MM.1S (cell line): ENCODE data around the gene PITRM1.

Experiments
- DNase-seq: peaks from one replicate; pipeline ENCODE4 v3.0.0-alpha.2; 2015
- H2AFZ ChIP-seq: fragments of 300-600 bp; sonication (generic); 2 replicates; pipeline ENCODE4 v1.6.0; 2016; ENCODE audit warnings: antibody characterized with exemption, low read length
- H3F3A ChIP-seq: fragments of 300-600 bp; sonication (generic); 2 replicates; pipeline ENCODE4 v1.6.1; 2016; ENCODE audit warnings: mild to moderate bottlenecking, antibody characterized with exemption, low read length, moderate library complexity, mixed read lengths; ENCODE audit not compliant: insufficient read depth
- H3K27ac ChIP-seq: fragments of 300-600 bp; sonication (generic); 2 replicates; pipeline ENCODE4 v1.5.1; 2016; ENCODE audit warnings: mild to moderate bottlenecking, low read length
- H3K27me3 ChIP-seq: fragments of 300-600 bp; sonication (generic); replicated peaks from 2 replicates; pipeline ENCODE4 v1.6.0; 2016; ENCODE audit warnings: low read length; ENCODE audit not compliant: insufficient read depth
- H3K36me3 ChIP-seq: fragments of 300-600 bp; sonication (generic); replicated peaks from 2 replicates; pipeline ENCODE4 v1.6.1; 2016; ENCODE audit warnings: mild to moderate bottlenecking, low read length, mixed read lengths; ENCODE audit not compliant: insufficient read depth
- H3K4me1 ChIP-seq: fragments of 300-600 bp; sonication (generic); 2 replicates; pipeline ENCODE4 v1.6.1; 2016; ENCODE audit warnings: low read length, mixed read lengths
- H3K4me2 ChIP-seq: fragments of 300-600 bp; sonication (generic); 2 replicates; pipeline ENCODE4 v1.6.0; 2016; ENCODE audit warnings: low read depth, low read length
- H3K4me3 ChIP-seq: fragments of 300-600 bp; sonication (generic); 2 replicates; pipeline ENCODE4 v1.5.1; 2016; ENCODE audit warnings: low read length, mixed read lengths
- H3K79me2 ChIP-seq: fragments of 300-600 bp; sonication (generic); 2 replicates; pipeline ENCODE4 v1.6.1; 2016; ENCODE audit warnings: mixed run types, low read length, mixed read lengths
- H3K9ac ChIP-seq: fragments of 300-600 bp; sonication (generic); 2 replicates; pipeline ENCODE4 v1.6.1; 2016; ENCODE audit warnings: low read length, mixed read lengths
- H3K9me2 ChIP-seq: fragments of 300-600 bp; sonication (generic); replicated peaks from 2 replicates; pipeline ENCODE4 v1.6.1; 2016; ENCODE audit warnings: mild to moderate bottlenecking, low read length, mixed read lengths; ENCODE audit not compliant: insufficient read depth
- H3K9me3 ChIP-seq: fragments of 300-600 bp; sonication (generic); replicated peaks from 2 replicates; pipeline ENCODE4 v1.6.1; 2016; ENCODE audit warnings: mild to moderate bottlenecking, low read length, mixed read lengths; ENCODE audit not compliant: insufficient read depth
- H4K20me1 ChIP-seq: fragments of 300-600 bp; sonication (generic); 2 replicates; pipeline ENCODE4 v1.6.1; 2016; ENCODE audit warnings: mild to moderate bottlenecking, low read length, moderate library complexity, mixed read lengths; ENCODE audit not compliant: insufficient read depth
- CTCF ChIP-seq: fragments of 300-600 bp; sonication (generic); IDR thresholded peaks from 2 replicates; pipeline ENCODE4 v1.5.1; 2016; ENCODE audit warnings: antibody characterized with exemption, low read length, mixed read lengths
- EZH2 ChIP-seq: fragments of 300-600 bp; sonication (generic); optimal IDR thresholded peaks from 2 replicates; pipeline ENCODE3; 2017; ENCODE audit warnings: low read depth, mild to moderate bottlenecking, antibody characterized with exemption, low read length, mixed read lengths
- EZH2phosphoT487 ChIP-seq: fragments of 300-600 bp; sonication (generic); IDR thresholded peaks from 2 replicates; pipeline ENCODE4 v1.6.1; 2018; ENCODE audit warnings: antibody characterized with exemption, low read length

Gene PITRM1

GRCh38 chr10:3111621-3112163, 60.9 kb downstream of the PITRM1 start:
- Histone ChIP-seq H4K20me1 (no peaks in the 10 kb centered on the region), H3K36me3 (no peaks in the 10 kb centered on the region), H3K4me2 (no peak overlapping the region)

GRCh38 chr10:3110782-3111620, 61.6 kb downstream of the PITRM1 start:
- Histone ChIP-seq H3K79me2 (no peaks in the 10 kb centered on the region), H3K36me3 (no peaks in the 10 kb centered on the region), H3K4me3 (no peak overlapping the region), H3K9me3 (no peaks in the 10 kb centered on the region), H2AFZ (no peak overlapping the region), H3K4me1 (no peaks in the 10 kb centered on the region), H3K27ac (no peak overlapping the region), H3K27me3 (no peaks in the 10 kb centered on the region), H4K20me1 (no peaks in the 10 kb centered on the region), H3K4me2 (no peak overlapping the region), H3K9me2 (no peaks in the 10 kb centered on the region), H3F3A (no peaks in the 10 kb centered on the region), H3K9ac (no peak overlapping the region)
- TF ChIP-seq CTCF: no peak
- TF ChIP-seq EZH2: no peak
- no peak for TF ChIP-seq EZH2phosphoT487
- no peak for DNase-seq

More at GRCh38 chr10:3111621-3112163, 60.9 kb downstream of the PITRM1 start:
- Histone ChIP-seq H3K9me2 (no peaks in the 10 kb centered on the region), H2AFZ (no peak overlapping the region), H3K4me3 (no peak overlapping the region), H3K9me3 (no peaks in the 10 kb centered on the region), H3K27me3 (no peaks in the 10 kb centered on the region), H3K4me1 (no peaks in the 10 kb centered on the region), H3K79me2 (no peaks in the 10 kb centered on the region), H3K9ac (no peak overlapping the region), H3F3A (no peaks in the 10 kb centered on the region), H3K27ac (no peak overlapping the region)
- DNase-seq: no peak
- TF ChIP-seq EZH2phosphoT487 (no peak), CTCF (no peak), EZH2 (no peak)

GRCh38 chr10:3109633-3110032, 62.9 kb downstream of the PITRM1 start:
- Histone ChIP-seq H3K36me3 (no peaks in the 10 kb centered on the region), H3F3A (no peaks in the 10 kb centered on the region), H3K79me2 (no peaks in the 10 kb centered on the region), H3K9me3 (no peaks in the 10 kb centered on the region), H3K27me3 (no peaks in the 10 kb centered on the region), H3K27ac (no peak overlapping the region), H3K4me3 (no peak overlapping the region), H3K9me2 (no peaks in the 10 kb centered on the region), H2AFZ (no peak overlapping the region), H3K4me1 (no peaks in the 10 kb centered on the region), H3K4me2 (no peak overlapping the region), H3K9ac (no peak overlapping the region), H4K20me1 (no peaks in the 10 kb centered on the region)
- TF ChIP-seq EZH2 (no peak), CTCF (no peak), EZH2phosphoT487 (no peak)
- DNase-seq: no peak
